Nephron (organoid): ENCODE measurements around the gene GOLGA1.

Experiments
- H3K27ac Mint-ChIP-seq, 3 experiments: 2 replicates each; pipeline ENCODE4 v1.8.0; 2020; ENCODE audit warnings: mixed read lengths in 3 of 3, mild to moderate bottlenecking in 2 of 3, moderate library complexity in 1 of 3
- H3K27me3 Mint-ChIP-seq: 2 replicates; pipeline ENCODE4 v1.8.0; 2021; ENCODE audit warnings: low read depth, mild to moderate bottlenecking, moderate library complexity, mixed read lengths
- H3K36me3 Mint-ChIP-seq: 2 replicates; pipeline ENCODE4 v1.8.0; 2020; ENCODE audit warnings: low read depth, mixed read lengths
- H3K4me1 Mint-ChIP-seq: 2 replicates; pipeline ENCODE4 v1.8.0; 2020; ENCODE audit warnings: mixed read lengths
- H3K4me3 Mint-ChIP-seq, 3 experiments: 2 replicates each; pipeline ENCODE4 v1.8.0; 2020; ENCODE audit warnings: mild to moderate bottlenecking in 3 of 3, mixed read lengths in 3 of 3, moderate library complexity in 2 of 3
- H3K9me3 Mint-ChIP-seq: 2 replicates; pipeline ENCODE4 v1.8.0; 2020; ENCODE audit warnings: mixed read lengths
- TF ChIP-seq, protein P1 (sequence below), 3 experiments: fragments of 200-600 bp; sonication (generic); IDR thresholded peaks; one replicate each; pipeline ENCODE4 v1.5.0; 2021; ENCODE audit warnings: antibody characterized with exemption in 3 of 3; ENCODE audit not compliant: unreplicated experiment in 3 of 3

The GOLGA1 gene

DNA sequence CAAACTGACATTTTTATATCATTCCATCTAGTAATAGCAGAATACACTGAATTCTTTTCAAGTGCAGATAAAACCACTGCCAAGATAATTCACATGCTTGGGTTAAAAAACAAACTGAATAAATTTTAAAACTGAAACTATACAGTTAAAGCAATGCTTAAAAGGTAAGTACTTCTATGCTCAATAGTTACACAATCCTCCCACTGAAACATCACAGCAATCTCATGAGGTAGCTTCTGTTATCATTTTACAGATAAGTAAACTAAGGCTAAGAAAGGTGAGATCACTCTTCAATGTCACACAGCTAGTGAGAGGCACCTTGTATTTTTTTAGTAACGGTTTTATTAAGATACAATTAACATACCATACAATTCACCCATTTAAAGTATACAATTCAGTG, 13.4 kb upstream of the GOLGA1 start:
- Mint-ChIP-seq H3K4me3 (no peak overlapping the region), H3K27ac (no peak overlapping the region), H3K9me3 (no peaks in the 10 kb centered on the region), H3K27me3 (no peaks in the 10 kb centered on the region), H3K4me1 (no peaks in the 10 kb centered on the region), H3K36me3 (peaks cover 14% of the 10 kb centered on the region)
- TF ChIP-seq, protein P1, sequence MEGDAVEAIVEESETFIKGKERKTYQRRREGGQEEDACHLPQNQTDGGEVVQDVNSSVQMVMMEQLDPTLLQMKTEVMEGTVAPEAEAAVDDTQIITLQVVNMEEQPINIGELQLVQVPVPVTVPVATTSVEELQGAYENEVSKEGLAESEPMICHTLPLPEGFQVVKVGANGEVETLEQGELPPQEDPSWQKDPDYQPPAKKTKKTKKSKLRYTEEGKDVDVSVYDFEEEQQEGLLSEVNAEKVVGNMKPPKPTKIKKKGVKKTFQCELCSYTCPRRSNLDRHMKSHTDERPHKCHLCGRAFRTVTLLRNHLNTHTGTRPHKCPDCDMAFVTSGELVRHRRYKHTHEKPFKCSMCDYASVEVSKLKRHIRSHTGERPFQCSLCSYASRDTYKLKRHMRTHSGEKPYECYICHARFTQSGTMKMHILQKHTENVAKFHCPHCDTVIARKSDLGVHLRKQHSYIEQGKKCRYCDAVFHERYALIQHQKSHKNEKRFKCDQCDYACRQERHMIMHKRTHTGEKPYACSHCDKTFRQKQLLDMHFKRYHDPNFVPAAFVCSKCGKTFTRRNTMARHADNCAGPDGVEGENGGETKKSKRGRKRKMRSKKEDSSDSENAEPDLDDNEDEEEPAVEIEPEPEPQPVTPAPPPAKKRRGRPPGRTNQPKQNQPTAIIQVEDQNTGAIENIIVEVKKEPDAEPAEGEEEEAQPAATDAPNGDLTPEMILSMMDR (IDR thresholded peaks at IDR 0.05; ENCODE audit: unreplicated experiment in 3 of 3), result no peak

DNA sequence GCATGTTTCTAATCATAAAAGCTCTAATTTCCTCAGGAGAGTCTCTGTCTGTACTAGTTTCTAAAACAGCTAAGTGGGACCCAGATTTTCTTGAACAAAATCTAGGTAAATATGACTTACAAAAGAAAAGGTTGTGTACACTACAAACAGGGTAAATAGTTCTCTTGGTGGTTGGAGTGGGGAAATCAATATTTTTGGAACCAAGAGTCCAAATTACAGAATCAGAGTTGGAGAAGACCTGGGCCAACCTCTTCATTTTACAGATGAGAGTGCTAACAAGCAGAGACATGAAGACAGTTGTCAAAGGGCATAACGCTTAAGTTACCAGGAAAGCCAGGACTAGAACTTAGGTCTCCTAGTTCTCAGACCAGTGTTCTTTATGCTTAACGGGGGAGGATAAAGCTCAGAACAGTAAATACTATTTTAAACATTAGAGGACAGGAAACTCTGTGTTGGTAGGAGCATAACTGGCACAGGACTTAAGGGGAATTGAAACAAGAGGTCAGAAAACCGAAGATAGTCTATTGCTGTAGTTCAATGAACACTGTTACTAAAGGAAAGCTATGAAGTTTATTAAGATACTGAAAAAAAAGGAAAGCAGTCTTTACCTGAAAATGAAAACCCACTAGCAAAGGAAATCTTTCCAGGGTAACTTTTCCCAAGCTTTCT, 9.3 kb upstream of the GOLGA1 start:
- Mint-ChIP-seq H3K27me3 (no peaks in the 10 kb centered on the region), H3K9me3 (no peaks in the 10 kb centered on the region), H3K36me3 (peaks cover 5% of the 10 kb centered on the region), H3K27ac (no peak overlapping the region), H3K4me1 (no peaks in the 10 kb centered on the region), H3K4me3 (no peak overlapping the region)
- TF ChIP-seq, protein P1 (IDR thresholded peaks at IDR 0.05; ENCODE audit: unreplicated experiment in 3 of 3), result no peak

DNA sequence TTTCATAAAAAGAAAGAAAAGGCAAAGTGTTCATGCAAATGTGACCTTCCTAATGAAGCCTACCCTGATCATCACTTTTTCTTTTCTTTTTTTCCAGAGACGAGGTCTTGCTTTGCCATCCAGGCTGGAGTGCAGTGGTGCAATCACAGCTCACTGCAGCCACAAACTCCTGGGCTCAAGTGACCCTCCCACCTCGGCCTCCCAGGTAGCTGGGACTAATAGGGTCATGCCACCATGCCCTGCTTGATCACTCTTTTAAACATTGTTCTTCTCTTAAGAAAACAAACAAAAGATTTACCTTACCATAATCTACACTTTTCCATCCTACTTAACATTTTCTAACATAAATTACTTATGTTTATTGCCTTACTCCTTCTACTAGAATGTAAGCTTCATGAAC, 8.5 kb upstream of the GOLGA1 start:
- no peak overlapping the region for H3K4me3 Mint-ChIP-seq
- peaks cover 5% of the 10 kb centered on the region for H3K36me3 Mint-ChIP-seq
- no peak overlapping the region for H3K27ac Mint-ChIP-seq
- no peaks in the 10 kb centered on the region for H3K27me3 Mint-ChIP-seq
- H3K9me3 Mint-ChIP-seq, result no peaks in the 10 kb centered on the region
- TF ChIP-seq, protein P1 (IDR thresholded peaks at IDR 0.05; ENCODE audit: unreplicated experiment in 3 of 3), result no peak
- H3K4me1 Mint-ChIP-seq, result no peaks in the 10 kb centered on the region

GRCh38 chr9:124947727-124948391, 7.0 kb upstream of the GOLGA1 start:
- Mint-ChIP-seq H3K36me3 (peaks cover 5% of the 10 kb centered on the region), H3K9me3 (no peaks in the 10 kb centered on the region), H3K4me3 (no peak overlapping the region), H3K4me1 (no peaks in the 10 kb centered on the region), H3K27ac (no peak overlapping the region), H3K27me3 (no peaks in the 10 kb centered on the region)
- TF ChIP-seq, protein P1 (IDR thresholded peaks at IDR 0.05; ENCODE audit: unreplicated experiment in 3 of 3), result no peak

GRCh38 chr9:124946167-124946566, 5.3 kb upstream of the GOLGA1 start:
- Mint-ChIP-seq H3K27me3 (no peaks in the 10 kb centered on the region), H3K9me3 (no peaks in the 10 kb centered on the region), H3K27ac (no peak overlapping the region), H3K4me1 (peaks cover 9% of the 10 kb centered on the region), H3K4me3 (no peak overlapping the region), H3K36me3 (peaks cover 5% of the 10 kb centered on the region)
- TF ChIP-seq, protein P1 (IDR thresholded peaks at IDR 0.05; ENCODE audit: unreplicated experiment in 3 of 3), result no peak
